HG02981 (cell line): ENCODE results near the gene PRKAG2.

Experiments
- ATAC-seq: cut with Tn5 transposase; IDR thresholded peaks from one replicate; pipeline ENCODE4 v1.9.1; 2021; ENCODE audit warnings: mild to moderate bottlenecking, moderate library complexity; ENCODE audit not compliant: unreplicated experiment

PRKAG2 gene

DNA sequence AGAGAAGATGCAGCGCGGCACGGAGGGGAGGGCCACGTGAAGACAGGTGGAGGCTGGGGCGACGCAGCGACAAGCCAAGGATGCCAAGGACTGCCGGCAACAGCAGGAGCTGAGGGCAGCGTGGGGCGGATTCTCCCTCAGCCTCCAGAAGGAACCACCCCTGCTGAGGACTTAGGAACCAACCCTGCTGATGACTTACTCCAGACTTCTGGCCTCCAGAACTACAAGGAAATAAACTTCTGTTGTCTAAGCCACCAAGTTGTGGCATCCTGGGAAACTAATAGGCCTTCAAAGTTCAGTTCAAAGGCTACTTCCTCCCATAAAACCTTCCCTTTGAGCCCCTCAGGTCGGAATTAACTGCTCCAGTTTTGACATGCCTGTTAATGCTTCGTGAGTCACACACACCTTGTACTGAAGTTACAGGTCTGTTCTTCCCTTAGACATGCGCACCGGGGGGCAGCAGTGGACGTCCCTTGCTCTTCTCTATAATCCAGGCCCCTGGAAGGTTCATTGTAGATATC, 268.8 kb downstream of the PRKAG2 start:
- no peak for ATAC-seq

DNA sequence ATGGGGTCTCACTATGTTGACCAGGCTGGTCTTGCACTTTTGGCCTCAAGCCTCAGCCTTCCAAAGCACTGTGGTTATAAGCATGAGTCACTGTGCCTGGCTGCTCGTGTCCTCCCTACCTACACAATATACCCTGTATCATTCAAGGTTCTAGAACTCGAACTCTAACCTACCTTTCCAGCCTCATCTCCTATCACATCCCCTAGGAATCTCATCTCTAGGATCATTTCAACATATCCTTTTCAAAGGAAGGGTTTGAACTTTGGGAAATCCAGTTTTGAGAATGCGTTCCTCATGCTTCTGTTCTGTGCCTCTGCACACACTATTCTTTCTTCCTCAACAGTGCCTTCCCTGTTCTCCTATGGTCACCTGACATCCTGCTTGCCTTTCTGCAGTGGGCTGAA, 269.4 kb downstream of the PRKAG2 start:
- ATAC-seq: no peak

DNA sequence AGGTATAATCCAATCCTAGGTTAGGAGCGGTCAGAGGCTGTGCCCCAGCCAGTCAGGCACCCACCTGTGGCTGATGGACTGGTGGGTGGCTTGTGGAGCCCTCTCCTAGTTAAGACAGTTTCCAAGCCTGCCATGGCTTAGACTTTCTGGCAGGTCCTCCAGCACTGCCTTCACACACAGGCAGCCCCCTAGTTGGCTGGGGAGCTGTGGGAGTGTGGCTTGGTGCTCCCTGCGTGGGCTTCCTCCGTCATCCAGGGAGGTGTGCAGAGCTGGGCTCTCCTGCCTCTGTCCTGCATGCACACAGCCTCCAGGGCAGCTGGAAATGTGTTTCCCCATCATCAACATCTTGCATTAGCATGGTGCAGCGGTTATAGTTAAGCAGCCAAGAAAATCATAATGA, 273.0 kb downstream of the PRKAG2 start:
- ATAC-seq: no peak

DNA sequence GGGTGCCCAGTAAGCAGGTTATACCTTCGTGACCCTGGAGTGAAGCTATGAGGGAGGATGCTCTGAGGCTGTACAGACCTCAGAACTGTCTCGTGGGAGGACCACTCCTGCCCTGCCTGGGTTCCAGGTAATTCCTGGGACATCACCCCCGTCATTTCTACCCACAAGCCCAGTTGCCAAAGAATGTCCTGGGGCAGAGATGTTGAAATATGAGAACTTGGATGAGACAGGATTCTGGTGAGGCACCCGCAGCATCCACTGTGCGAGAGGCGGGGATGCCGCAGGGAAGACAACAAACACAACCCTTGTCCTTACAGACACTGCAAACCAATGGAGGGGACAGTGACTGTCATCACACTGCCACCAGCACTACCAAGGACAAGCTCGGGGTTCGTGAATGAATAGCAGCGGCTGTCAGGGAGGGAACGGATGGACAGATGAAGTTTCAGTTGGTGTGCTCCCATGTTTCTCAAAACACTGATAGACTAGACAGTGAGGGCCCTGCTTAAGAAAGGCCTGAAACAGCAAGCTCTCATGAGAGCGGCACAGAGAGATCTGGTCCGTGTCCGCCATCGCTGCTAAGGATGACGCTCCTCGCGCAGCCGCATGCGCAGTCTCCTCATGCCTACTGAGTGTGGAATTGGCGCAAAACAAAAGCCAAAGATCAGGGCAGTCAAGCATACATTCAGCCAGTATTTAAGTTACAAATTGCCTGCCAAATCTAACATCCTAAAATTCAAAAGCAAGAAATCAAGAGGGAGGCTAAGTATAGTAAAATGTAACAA, 275.2 kb downstream of the PRKAG2 start:
- ATAC-seq: no peak

DNA sequence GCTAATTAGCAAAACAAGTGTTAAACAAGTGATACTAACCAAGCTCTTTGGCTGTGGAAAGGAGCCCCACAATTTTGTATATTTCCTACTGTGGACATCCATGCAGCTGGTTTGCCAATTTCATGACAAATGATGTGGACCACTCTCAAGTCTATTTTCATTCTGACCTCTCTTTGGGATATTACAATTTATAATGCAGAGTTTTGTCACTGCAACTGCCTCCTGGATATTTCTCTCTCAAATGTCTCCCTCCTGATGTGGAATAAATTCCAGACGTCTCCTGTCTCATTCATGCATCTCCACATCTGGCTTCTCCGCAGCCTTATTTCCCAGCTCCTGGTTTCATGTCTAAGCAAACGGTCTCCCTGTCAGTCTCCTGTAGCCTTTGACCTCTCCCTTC, 276.6 kb downstream of the PRKAG2 start:
- no peak for ATAC-seq

DNA sequence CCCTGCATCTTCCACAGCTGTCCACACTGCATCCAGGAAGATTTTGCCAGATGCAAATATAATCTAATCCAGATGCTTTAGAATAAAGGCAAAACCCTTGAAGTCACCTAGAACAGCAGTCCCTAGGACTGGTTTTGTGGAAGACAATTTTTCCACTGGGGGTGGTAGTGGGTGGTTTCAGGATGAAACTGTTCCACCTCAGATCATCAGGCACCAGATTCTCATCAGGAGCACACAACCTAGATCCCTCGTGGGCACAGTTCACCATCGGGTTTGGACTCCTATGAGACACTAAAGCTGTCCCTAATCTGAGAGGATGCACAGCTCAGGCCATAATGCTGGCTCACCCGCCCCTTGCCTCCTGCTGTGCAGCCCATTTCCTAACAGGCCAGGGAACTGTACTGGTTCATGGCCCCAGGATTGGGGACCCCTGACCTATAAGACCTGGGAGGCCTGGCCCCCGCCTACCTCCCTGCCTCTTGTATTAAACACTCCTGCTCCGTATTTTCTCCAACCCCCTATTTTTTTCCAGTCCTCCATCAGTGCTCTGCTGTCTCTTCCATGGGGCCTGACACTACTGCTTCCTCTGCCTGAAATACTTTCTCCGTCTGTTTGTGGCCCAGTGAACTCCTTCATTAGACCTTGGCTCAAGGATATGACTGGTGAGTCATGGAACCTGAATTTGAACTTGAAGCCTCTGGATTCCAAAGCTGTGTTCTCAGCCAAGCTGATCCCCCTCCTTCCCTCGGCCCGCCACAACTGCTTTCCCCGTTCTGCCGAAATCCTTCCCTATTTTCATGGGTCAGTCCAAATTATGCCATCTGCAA, 277.3 kb downstream of the PRKAG2 start:
- ATAC-seq: no peak

DNA sequence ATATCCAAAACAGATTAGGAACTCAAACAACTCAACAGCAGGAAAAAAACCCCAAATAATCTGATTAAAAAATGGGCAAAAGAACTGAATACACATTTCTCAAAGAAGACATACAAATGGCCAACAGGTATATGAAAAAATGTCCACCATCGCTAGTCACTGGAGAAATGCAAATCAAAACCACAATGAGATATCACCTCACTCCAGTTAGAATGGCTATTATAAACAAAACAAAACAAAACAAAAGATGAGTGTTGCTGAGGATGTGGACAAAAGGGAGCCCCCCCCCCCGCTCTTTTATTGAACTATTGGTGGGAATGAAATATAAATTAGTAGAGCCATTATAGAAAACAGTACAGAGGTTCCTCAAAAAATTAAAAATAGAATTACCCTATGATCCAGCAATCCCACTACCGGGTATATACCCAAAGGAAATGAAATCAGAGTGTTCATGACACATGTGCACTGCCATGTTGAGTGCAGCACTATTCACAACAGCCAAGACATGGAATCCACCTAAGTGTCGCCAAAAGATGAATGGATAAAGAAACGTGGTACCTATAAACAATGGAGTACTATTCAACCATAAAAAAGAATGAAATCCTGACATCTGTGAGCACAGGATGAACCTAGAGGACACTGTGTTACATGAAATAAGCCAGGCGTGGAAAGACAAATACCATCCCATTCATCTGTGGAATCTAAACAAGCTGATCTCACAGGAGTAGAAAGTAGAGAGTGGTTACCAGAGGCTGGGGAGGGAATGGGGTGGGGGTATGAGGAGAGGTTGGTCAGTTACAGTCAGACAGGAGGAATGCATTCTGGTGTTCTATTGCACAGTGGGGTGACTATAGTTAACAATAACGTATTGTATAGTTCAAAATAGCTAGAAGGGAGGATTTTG, 279.1 kb downstream of the PRKAG2 start:
- no peak for ATAC-seq

DNA sequence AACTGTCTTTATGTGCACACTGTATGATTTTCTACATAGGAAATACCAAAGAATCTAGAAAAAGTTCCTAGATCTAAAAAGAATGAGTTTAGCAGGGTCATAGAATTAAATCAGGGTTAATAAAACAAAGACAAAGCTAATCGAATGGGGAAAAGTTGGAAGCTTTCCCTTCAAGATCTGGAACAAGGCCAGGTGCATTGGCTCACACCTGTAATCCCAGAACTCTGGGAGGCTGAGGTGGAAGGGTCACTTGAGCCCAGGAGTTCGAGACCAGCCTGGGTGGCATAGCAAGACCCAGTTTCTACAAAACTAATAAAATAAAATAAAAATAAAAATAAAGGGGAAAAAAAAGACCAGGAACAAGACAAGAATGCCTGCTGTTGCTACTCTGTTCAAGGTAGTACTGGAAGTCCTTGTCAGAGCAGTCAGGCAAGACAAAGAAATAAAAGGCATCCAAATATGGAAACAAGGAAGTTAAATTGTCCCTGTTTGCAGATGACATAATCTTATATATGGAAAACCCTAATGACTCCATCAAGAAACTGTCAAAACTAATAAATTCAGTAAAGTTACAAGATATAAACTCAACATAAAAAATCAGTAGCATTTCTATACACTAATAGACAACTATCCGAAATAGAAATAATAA, 281.1 kb downstream of the PRKAG2 start:
- ATAC-seq: no peak

DNA sequence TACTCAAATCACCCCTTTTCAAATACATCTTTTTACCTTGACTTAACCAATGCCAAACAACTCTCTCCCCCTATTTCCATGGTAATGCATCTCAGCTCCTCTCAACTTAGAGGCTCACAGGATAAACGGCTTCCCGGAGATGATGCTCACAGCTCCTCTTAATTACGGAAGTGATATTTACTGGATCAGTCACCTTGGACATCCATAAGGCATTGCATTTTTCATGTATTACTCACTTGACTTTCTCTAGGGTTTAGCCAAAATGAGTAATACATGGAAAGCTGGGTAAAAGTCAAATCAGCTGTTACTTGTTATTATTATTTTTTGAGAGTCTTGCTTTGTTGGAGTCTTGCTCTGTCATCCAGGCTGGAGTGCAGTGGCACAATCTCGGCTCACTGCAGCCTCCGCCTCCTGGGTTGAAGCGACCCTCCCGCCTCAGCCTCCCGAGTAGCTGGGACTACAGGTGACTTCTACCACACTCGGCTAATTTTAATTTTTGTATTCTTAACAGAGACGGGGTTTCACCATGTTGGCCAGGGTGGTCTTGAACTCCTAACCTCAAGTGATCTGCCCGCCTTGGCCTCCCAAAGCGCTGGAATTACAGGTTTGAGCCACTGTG, 283.9 kb downstream of the PRKAG2 start:
- ATAC-seq: no peak

DNA sequence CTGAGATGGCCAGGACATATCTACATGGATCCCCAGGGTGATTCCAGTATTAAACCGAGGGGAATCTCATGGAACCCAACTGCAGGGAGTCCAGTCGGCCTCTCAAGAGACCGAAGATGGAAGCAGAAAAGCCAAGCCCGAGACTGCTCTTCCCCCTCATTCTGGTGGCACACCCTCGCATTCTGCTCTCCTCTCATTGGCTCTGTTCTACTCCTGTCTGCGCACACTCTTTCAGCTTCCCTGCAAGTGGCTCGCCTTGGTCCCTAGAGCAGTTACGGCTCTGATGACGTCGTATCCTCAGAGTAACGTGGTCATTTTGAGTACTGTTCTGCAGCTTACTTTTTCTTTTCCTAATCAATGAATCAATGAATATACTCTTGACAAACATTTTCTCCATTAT, 284.6 kb downstream of the PRKAG2 start:
- ATAC-seq: no peak

DNA sequence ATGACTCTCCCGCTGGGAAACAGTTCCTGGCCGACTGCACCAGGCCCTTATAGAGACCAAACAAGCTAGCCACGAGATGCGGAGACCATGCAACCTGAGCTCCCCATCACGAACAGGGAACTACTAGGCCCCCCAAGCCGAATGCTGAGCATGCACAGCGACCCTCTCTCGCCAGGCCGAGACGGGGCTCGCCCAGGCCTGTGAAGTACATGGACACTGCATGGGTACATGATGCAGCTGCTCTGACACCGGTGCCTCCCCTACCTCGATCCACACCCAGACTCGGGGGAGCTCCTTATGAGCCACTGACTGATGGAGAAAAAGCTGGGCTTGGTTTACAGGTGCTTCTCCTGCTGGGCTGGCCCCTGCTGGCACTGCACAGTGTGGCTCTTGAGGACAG, 285.0 kb downstream of the PRKAG2 start:
- ATAC-seq: no peak

DNA sequence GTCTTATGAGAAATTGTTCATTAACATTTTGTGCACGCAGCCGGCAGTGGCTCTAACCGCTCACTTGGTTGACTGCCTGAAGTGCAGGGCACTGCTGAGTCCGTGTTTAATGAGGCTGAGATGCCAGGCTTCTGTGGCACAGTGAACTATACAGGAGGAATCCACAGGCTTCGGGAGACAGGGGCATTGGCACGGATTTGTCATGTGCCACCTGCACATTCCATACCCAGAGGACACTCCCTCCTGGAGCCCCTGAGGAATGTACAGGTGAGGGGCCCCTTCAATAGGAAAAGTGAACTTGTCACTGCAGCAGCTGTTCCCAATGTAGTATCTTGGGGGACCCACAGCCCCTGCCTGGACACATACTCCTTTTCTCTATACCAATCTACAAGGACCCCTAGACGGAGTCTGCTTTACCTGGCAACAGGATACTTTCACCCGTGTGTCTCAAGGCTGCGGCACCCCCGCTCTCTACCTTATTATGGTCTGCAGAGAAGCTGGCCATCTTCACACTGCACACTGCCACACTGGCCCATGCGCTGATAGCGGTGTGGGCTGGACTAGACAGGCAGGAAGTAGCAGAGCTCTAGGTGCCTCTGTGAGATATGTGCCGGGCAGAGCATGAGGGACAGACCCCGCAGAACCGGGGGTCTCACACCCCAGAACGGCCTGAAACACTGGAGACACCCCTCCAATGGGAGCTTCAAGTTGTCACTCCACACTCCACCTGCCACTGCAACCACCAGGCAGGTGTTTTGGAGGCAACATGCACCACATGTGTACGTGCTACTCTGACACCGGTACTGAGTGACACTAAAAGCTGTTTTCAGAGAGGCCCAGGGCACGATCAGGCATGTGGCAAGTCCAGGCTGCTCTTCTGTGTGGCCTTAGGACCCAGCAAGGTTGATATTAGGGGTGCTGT, 285.8 kb downstream of the PRKAG2 start:
- ATAC-seq: no peak

DNA sequence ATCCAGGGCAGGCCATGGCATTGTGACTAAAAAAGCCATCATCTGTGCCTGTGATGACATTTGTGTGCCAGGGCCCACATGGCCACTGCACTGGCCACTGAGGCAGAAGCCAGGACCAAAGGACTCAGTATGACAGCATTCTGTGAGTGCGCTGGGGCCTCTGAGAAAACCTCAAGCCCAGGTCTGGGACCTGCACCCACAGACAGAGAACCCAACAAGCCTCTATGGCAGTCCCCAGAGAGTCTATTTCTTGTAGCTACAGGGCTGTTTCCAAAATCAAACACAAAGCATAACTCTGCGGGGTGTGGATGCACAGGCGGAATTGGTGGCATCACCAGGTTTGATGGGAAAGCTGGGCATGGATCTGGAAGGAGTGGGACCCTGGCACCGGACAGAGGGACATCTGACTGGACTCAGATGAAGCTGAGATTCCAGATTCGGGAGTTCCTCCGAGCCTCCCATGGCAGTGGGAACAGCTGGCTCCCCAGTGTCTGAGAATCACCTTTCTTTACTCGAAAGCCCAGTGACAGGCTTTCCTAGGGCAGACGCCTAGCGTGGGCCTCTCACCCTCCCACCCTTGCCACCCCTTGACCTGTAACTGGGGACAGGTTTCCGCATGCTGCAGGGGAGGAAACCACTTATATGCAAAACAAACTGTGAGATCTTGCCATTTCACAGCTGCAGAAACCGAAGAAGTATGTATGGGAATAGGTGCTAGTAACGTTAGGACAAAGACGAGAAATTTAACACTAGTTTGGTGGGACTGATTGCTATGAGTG, 286.7 kb downstream of the PRKAG2 start:
- ATAC-seq: no peak

DNA sequence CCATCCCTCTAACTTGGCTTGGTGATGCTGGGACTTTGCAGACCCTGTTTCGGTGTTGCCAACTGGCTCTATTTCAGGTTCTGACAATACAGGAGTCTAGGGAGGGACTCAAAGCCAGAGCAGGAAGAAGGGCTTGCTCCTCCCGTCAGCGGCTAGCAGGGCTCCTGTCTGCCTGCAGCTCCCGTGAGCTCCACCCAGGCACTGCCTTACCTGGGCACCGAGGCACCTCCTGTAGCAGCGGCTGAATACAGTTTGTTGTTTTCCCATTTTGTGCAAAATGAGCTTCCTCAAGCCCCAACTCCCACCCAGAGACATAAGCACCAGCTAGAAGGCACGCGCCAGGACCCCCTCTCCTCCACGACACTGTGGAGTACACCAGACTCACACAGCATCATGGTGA, 287.9 kb downstream of the PRKAG2 start:
- no peak for ATAC-seq

DNA sequence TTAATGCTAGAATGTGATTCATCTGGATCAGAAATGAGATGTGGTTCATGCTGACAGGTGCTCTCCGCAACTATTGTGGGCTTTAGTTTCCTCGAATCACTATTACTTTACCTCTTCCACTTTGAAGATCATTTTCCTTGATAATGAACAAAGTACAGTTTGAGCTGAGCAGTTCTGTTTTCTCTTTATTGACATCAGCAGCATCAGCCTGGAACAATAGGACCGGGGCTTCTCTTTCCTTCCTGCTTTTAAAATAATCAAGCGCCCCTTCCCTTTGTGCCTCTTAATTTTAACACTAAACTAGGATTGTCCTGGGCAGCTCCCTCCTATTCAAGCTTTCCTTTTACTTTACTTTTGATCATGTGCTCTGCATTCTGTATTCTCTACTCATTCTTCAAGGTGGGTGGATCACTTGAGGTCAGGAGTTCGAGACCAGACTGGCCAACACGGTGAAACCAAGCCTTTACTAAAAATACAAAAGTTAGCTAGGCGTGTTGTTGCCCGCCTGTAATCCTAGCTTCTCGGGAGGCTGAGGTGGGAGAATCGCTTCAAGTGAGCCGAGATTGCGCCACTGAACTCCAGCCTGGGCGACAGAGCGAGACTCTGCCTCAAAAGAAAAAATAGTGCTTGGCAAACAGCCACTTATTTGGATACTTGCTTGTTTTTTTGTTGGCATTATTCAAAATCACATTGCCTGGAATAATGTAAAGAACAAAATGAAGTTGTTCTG, 290.2 kb downstream of the PRKAG2 start:
- ATAC-seq: no peak

DNA sequence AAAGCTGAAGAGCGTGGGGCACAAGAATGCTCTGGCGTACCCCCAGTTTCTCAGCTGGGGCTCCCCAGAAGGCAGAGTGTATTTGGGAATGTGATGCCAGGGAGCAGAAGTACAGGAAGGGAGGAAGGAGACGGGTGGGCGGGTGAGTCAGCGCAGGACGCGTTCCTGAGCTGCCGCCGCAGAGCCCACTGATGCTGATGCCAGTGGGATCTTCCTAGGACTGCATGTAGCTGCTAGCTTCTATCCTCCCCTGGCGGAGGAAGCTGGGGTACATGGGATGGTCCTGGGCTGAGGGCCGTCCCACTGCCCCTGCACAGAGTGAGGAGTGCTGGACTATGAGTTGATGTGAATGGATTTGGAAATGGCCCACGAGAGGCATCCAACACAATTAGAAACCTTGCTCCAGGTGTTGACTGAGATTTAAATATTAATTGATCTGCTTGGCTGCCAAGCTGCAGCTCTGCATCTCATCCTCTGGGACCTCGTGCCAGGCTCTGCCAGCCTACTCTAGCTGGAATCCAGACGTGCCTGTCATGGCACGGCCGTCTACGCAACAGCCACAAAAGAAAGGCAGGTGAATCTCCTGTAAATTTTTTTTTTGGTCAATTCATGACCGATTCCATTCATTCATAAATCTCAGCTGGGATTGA, 291.0 kb downstream of the PRKAG2 start:
- ATAC-seq: no peak

DNA sequence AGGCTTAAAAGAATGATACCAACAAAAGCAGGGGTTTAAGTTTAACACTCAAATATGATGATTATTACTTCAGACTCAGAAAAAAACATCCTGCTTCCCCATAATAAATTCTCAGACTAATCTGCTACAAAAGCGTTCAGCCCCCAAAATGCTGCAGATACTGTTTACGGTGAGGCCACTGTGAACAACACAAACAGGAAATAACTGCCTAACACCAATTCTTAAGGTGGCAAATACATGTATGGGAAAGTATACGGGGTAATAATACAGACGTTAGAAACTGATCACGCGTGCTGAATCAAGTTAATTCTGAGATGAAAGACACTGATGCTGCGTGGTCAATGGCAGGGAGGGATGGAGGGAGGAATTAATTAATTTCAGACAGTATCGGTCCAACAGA, 295.2 kb downstream of the PRKAG2 start:
- no peak for ATAC-seq
